Mucosa of descending colon (tissue), 3 donors: ENCODE data around the gene DRAM2. TPM values are rescaled to one million over a fixed set of nuclear protein-coding genes. Genes with fewer than 3 reads are reported as not detected.

Experiments used
- ATAC-seq: fragments of 200-7000 bp; cut with Tn5 transposase; one replicate; pipeline ENCODE4 v1.9.1; 2020; ENCODE audit warnings: mild to moderate bottlenecking, moderate library complexity
- DNase-seq, 3 donors: peaks; one replicate each; pipeline ENCODE4 v3.0.0-alpha.2; 2020
- H3K36me3 ChIP-seq: fragments of 200-600 bp; one replicate; pipeline ENCODE4 v1.8.0; 2021; ENCODE audit warnings: low read depth, mild to moderate bottlenecking
- H3K4me1 ChIP-seq: fragments of 200-600 bp; one replicate; pipeline ENCODE4 v1.8.0; 2021; ENCODE audit warnings: low read depth, mild to moderate bottlenecking
- H3K4me3 ChIP-seq: fragments of 200-600 bp; one replicate; pipeline ENCODE4 v1.8.0; 2021; ENCODE audit warnings: mild to moderate bottlenecking
- H3K9me3 ChIP-seq: fragments of 200-600 bp; one replicate; pipeline ENCODE4 v1.8.0; 2021; ENCODE audit warnings: mild to moderate bottlenecking
- intact Hi-C, 2 donors: fragments of 100-400 bp; cut with DNase I in 1 of 2; cut with micrococcal nuclease in 1 of 2; formaldehyde crosslinking; loops; one replicate each; pipeline versions ENCODE4 v1.11.0 to v1.11.1; 2022; cut with DNase I, micrococcal nuclease
- total RNA-seq, 3 donors: library from RNA; stranded (reverse); fragmentation: NEBNext Ultra II Directional in 2 of 3; extraction: Animal tissue kit (Norgen Biotek cat#: 25700) in 2 of 3; gene quantifications; one replicate each; pipeline versions ENCODE4 v1.2.1 to v1.2.4, GENCODE V29; 2021 to 2023
- TF ChIP-seq, protein P1 (sequence below): fragments of 200-600 bp; IDR thresholded peaks from one replicate; pipeline ENCODE4 v1.8.0; 2022; ENCODE audit warnings: antibody characterized with exemption, mild to moderate bottlenecking
- donor health status: DM: no; HTN: no; CAD: no; lungs with moderate emphysema.
- donor health status: DM: no; HTN: no; CAD: no.
- donor health status: DM: no; HTN: yes; CAD: no.

DRAM2 gene
- total RNA-seq, 3 donors from 2014 or later, result 44.2 to 52.3 (median 48.5) TPM

GRCh38 chr1:111162488-111162880 lies 22.6 kb upstream of the DRAM2 start:
- no peaks in the 10 kb centered on the region for H3K36me3 ChIP-seq
- TF ChIP-seq, protein P1, sequence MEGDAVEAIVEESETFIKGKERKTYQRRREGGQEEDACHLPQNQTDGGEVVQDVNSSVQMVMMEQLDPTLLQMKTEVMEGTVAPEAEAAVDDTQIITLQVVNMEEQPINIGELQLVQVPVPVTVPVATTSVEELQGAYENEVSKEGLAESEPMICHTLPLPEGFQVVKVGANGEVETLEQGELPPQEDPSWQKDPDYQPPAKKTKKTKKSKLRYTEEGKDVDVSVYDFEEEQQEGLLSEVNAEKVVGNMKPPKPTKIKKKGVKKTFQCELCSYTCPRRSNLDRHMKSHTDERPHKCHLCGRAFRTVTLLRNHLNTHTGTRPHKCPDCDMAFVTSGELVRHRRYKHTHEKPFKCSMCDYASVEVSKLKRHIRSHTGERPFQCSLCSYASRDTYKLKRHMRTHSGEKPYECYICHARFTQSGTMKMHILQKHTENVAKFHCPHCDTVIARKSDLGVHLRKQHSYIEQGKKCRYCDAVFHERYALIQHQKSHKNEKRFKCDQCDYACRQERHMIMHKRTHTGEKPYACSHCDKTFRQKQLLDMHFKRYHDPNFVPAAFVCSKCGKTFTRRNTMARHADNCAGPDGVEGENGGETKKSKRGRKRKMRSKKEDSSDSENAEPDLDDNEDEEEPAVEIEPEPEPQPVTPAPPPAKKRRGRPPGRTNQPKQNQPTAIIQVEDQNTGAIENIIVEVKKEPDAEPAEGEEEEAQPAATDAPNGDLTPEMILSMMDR, result no peak
- H3K9me3 ChIP-seq, result no peaks in the 10 kb centered on the region
- H3K4me1 ChIP-seq, result no peaks in the 10 kb centered on the region
- no peak overlapping the region for H3K4me3 ChIP-seq
- intact Hi-C loops, result no loop called here
- DNase-seq, result no peak
- no peak for ATAC-seq

GRCh38 chr1:111161843-111162487 lies 22.1 kb upstream of the DRAM2 start:
- no peaks in the 10 kb centered on the region for H3K4me1 ChIP-seq
- H3K4me3 ChIP-seq, result no peak overlapping the region
- H3K9me3 ChIP-seq, result no peaks in the 10 kb centered on the region
- intact Hi-C loops, result no loop called here
- no peaks in the 10 kb centered on the region for H3K36me3 ChIP-seq
- ATAC-seq (peak; percentile 74), DNase-seq (no peak)
- TF ChIP-seq, protein P1, result no peak

DNA sequence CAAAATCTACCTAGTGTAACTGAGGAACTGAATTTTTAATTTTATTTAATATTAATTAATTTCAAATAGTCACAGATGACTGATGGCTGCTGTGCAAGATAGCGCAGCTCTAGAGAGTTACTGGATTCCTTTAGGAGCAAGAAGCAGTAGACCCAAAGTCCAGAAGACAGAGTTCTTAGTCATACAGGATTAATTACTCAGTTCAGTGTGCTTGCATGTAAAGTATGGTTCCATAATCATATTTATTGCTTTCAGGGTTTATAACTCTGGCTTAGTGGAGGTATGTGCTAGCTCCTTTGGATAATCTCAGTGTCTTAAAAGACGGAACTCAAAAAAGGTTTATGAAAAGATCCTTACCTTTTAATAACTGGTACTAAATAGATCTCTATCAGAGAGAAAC lies 17.5 kb upstream of the DRAM2 start:
- TF ChIP-seq, protein P1, result no peak
- DNase-seq, result no peak
- Histone ChIP-seq H3K36me3 (no peaks in the 10 kb centered on the region), H3K9me3 (no peaks in the 10 kb centered on the region), H3K4me3 (no peak overlapping the region), H3K4me1 (no peaks in the 10 kb centered on the region)
- peak; percentile 53 for ATAC-seq
- intact Hi-C loops, result no loop called here

- intact Hi-C loops, result no loop called here
- ATAC-seq, result no peak
- H3K4me3 ChIP-seq, result no peak overlapping the region
- DNase-seq, result no peak
- TF ChIP-seq, protein P1, result no peak
- no peaks in the 10 kb centered on the region for H3K36me3 ChIP-seq
- no peaks in the 10 kb centered on the region for H3K4me1 ChIP-seq
- H3K9me3 ChIP-seq, result no peaks in the 10 kb centered on the region
These were observed 14.4 kb upstream of the DRAM2 start for GRCh38 chr1:111154021-111154999.

DNA sequence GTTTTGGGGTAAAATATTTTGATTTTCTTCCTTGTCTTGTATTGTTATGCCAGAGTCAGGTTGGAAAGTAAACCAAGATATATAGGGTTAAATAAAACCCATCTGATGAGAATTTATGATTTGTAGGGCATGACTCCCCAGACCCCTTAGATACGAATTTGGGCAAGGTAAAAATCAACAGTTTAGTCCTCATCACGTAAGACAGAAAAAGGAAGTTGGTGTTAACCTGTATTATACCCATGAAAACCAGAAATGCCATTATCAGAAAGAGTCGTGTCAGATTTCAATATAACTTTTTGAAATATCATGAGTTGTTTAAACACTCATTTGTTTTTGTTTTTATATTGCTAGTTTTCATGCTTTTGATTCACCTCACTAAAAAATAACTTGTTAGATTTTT lies 11.9 kb upstream of the DRAM2 start:
- Histone ChIP-seq H3K4me3 (no peak overlapping the region), H3K4me1 (no peaks in the 10 kb centered on the region), H3K36me3 (no peaks in the 10 kb centered on the region), H3K9me3 (no peaks in the 10 kb centered on the region)
- ATAC-seq, result no peak
- intact Hi-C loops, result no loop called here
- DNase-seq, result no peak
- TF ChIP-seq, protein P1, result no peak
